ENCODE results near the gene CACNA1G.

DNA sequence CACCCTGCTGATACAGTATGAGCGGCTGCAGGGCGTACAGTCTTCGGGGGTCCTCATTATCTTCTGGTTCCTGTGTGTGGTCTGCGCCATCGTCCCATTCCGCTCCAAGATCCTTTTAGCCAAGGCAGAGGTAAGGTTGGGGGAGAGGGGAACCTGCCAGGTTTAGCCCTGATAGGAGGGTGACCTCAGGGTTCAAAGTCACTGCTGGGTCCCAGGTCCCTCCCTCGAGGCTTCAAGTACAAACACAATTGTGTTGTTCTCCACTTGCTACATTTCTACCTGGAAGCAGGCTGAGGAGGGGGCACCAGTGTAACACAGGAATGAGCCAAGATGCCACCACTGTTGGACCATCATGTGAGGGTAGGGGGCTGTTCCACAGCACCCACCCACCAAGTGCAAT lies 96.5 kb downstream of the CACNA1G start:
- TF ChIP-seq, protein P1, sequence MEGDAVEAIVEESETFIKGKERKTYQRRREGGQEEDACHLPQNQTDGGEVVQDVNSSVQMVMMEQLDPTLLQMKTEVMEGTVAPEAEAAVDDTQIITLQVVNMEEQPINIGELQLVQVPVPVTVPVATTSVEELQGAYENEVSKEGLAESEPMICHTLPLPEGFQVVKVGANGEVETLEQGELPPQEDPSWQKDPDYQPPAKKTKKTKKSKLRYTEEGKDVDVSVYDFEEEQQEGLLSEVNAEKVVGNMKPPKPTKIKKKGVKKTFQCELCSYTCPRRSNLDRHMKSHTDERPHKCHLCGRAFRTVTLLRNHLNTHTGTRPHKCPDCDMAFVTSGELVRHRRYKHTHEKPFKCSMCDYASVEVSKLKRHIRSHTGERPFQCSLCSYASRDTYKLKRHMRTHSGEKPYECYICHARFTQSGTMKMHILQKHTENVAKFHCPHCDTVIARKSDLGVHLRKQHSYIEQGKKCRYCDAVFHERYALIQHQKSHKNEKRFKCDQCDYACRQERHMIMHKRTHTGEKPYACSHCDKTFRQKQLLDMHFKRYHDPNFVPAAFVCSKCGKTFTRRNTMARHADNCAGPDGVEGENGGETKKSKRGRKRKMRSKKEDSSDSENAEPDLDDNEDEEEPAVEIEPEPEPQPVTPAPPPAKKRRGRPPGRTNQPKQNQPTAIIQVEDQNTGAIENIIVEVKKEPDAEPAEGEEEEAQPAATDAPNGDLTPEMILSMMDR (IDR thresholded peaks at IDR 0.05; ENCODE audit: low read depth, low read length, missing input control), result no peak
- no peak for TF ChIP-seq GABPA (IDR thresholded peaks at IDR 0.05 in 1 of 2, conservative IDR thresholded peaks at IDR 0.05 in 1 of 2)
- no peak for TF ChIP-seq JUND (IDR thresholded peaks at IDR 0.05)
- TF ChIP-seq, protein P2, sequence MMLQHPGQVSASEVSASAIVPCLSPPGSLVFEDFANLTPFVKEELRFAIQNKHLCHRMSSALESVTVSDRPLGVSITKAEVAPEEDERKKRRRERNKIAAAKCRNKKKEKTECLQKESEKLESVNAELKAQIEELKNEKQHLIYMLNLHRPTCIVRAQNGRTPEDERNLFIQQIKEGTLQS (IDR thresholded peaks at IDR 0.05), result no peak
- TF ChIP-seq FOXA1 (IDR thresholded peaks at IDR 0.05), result no peak
- TF ChIP-seq RAD21 (IDR thresholded peaks at IDR 0.05), result no peak
- TF ChIP-seq TAF1 (conservative IDR thresholded peaks at IDR 0.05), result no peak
- TF ChIP-seq, protein P3, sequence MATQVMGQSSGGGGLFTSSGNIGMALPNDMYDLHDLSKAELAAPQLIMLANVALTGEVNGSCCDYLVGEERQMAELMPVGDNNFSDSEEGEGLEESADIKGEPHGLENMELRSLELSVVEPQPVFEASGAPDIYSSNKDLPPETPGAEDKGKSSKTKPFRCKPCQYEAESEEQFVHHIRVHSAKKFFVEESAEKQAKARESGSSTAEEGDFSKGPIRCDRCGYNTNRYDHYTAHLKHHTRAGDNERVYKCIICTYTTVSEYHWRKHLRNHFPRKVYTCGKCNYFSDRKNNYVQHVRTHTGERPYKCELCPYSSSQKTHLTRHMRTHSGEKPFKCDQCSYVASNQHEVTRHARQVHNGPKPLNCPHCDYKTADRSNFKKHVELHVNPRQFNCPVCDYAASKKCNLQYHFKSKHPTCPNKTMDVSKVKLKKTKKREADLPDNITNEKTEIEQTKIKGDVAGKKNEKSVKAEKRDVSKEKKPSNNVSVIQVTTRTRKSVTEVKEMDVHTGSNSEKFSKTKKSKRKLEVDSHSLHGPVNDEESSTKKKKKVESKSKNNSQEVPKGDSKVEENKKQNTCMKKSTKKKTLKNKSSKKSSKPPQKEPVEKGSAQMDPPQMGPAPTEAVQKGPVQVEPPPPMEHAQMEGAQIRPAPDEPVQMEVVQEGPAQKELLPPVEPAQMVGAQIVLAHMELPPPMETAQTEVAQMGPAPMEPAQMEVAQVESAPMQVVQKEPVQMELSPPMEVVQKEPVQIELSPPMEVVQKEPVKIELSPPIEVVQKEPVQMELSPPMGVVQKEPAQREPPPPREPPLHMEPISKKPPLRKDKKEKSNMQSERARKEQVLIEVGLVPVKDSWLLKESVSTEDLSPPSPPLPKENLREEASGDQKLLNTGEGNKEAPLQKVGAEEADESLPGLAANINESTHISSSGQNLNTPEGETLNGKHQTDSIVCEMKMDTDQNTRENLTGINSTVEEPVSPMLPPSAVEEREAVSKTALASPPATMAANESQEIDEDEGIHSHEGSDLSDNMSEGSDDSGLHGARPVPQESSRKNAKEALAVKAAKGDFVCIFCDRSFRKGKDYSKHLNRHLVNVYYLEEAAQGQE (IDR thresholded peaks at IDR 0.05), result no peak

Measured in liver (tissue), 3 donors.